C4-2B (cell line): Measurements from ENCODE around the gene OSBPL3.

Experiments used
- ZFX ChIP-seq: fragments of 450-650 bp; IDR thresholded peaks from 2 replicates; pipeline ENCODE4 v1.6.1; 2017
- TF ChIP-seq, protein P1 (sequence below): fragments of 450-650 bp; conservative IDR thresholded peaks from 2 replicates; pipeline ENCODE4 v1.5.1; 2017; ENCODE audit warnings: mild to moderate bottlenecking

DNA sequence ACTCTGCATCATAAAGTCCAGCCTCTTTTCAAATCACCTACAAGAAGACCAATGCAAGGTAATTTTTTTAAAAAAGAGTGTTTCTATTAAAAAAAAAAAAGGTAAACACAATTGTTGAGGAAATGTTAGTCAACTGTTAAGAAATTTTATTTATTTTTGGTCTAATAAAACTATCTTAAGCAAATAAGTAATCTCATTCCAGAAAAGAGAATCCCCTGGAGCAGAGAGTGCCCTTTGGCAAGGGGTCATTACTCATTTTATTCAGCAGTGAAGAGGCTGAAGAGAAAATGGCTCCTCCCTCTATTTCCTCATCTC, 159.3 kb downstream of the OSBPL3 start:
- TF ChIP-seq, protein P1, sequence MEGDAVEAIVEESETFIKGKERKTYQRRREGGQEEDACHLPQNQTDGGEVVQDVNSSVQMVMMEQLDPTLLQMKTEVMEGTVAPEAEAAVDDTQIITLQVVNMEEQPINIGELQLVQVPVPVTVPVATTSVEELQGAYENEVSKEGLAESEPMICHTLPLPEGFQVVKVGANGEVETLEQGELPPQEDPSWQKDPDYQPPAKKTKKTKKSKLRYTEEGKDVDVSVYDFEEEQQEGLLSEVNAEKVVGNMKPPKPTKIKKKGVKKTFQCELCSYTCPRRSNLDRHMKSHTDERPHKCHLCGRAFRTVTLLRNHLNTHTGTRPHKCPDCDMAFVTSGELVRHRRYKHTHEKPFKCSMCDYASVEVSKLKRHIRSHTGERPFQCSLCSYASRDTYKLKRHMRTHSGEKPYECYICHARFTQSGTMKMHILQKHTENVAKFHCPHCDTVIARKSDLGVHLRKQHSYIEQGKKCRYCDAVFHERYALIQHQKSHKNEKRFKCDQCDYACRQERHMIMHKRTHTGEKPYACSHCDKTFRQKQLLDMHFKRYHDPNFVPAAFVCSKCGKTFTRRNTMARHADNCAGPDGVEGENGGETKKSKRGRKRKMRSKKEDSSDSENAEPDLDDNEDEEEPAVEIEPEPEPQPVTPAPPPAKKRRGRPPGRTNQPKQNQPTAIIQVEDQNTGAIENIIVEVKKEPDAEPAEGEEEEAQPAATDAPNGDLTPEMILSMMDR = no peak
- TF ChIP-seq ZFX = no peak
